Spinal cord (tissue), 10 donors: Measurements from ENCODE around the gene TSC22D2. TPM values are rescaled to one million over a fixed set of nuclear protein-coding genes. Genes with fewer than 3 reads are reported as not detected.

Experiments used
- DNase-seq, 6 donors: peaks; one replicate each; pipeline versions ENCODE4 v3.0.0 to v3.0.0-alpha.2; 2013 to 2015; ENCODE audit warnings: low spot score in 6 of 6, low read depth in 4 of 6
- H3K27ac ChIP-seq: one replicate; pipeline ENCODE4 v1.5.1; 2013; ENCODE audit warnings: low read depth, low read length, control low read depth
- H3K27me3 ChIP-seq: one replicate; pipeline ENCODE4 v1.6.1; 2013; ENCODE audit warnings: low read length; ENCODE audit not compliant: control insufficient read depth, insufficient read depth
- H3K36me3 ChIP-seq: one replicate; pipeline ENCODE4 v1.6.1; 2013; ENCODE audit warnings: low read length; ENCODE audit not compliant: control insufficient read depth, insufficient read depth
- H3K4me1 ChIP-seq: one replicate; pipeline ENCODE4 v1.6.1; 2013; ENCODE audit warnings: low read length; ENCODE audit not compliant: control insufficient read depth, insufficient read depth
- H3K4me3 ChIP-seq: one replicate; pipeline ENCODE4 v1.5.1; 2013; ENCODE audit warnings: low read depth, low read length, control low read depth
- H3K9me3 ChIP-seq: one replicate; pipeline ENCODE4 v1.6.1; 2013; ENCODE audit warnings: low read length; ENCODE audit not compliant: control insufficient read depth, insufficient read depth
- WGBS: methylation state at CpG from one replicate; pipeline ENCODE4 v1.1.5; 2013; ENCODE audit warnings: missing lambda C conversion rate; ENCODE audit not compliant: insufficient coverage; 5-methylcytosine and 5-hydroxymethylcytosine counted together
- polyA plus RNA-seq, 2 donors: library from polyadenylated mRNA; unstranded; fragments of 120-200 nt; gene quantifications; one replicate each; pipeline ENCODE4 v1.2.1, GENCODE V29; 2013; ENCODE audit not compliant: insufficient read length in 2 of 2
- total RNA-seq, 2 donors: library from RNA; depleted of rRNA in 1 of 2; stranded (reverse); fragments of 120-200 nt in 1 of 2; fragments of >200 nt in 1 of 2; gene quantifications; one replicate each; pipeline versions ENCODE4 v1.2.3 to v1.2.4, GENCODE V29; 2013 to 2014
- donor health status: healthy.

Gene TSC22D2
- total and polyA plus RNA-seq, 4 donors = 16.8 to 35.5 (median 34.5) TPM

GRCh38 chr3:150509780-150510179 lies 101.7 kb downstream of the TSC22D2 start:
- H3K9me3 ChIP-seq = no peaks in the 10 kb centered on the region
- H3K4me3 ChIP-seq = no peak overlapping the region
- H3K36me3 ChIP-seq = no peaks in the 10 kb centered on the region
- WGBS = 100% methylated on average over 2 of the region's 2 CpGs
- H3K4me1 ChIP-seq = no peaks in the 10 kb centered on the region
- no peak for DNase-seq
- H3K27ac ChIP-seq = no peak overlapping the region
- H3K27me3 ChIP-seq = no peaks in the 10 kb centered on the region

- Histone ChIP-seq H3K27ac (no peak overlapping the region), H3K9me3 (no peaks in the 10 kb centered on the region), H3K36me3 (no peaks in the 10 kb centered on the region), H3K4me1 (no peaks in the 10 kb centered on the region), H3K4me3 (no peak overlapping the region), H3K27me3 (no peaks in the 10 kb centered on the region)
- WGBS = no CpG with 5 or more reads among the region's 4 CpGs
- DNase-seq = no peak
Observed at GRCh38 chr3:150511122-150511821, 103.2 kb downstream of the TSC22D2 start.

GRCh38 chr3:150515210-150515609 lies 107.1 kb downstream of the TSC22D2 start:
- Histone ChIP-seq H3K4me3 (no peak overlapping the region), H3K27me3 (no peaks in the 10 kb centered on the region), H3K9me3 (no peaks in the 10 kb centered on the region), H3K36me3 (no peaks in the 10 kb centered on the region), H3K27ac (no peak overlapping the region), H3K4me1 (no peaks in the 10 kb centered on the region)
- WGBS = 73% methylated on average over 2 of the region's 4 CpGs
- DNase-seq = no peak

Other genes starting within 250 kb of the TSC22D2 start
- gene SERP1, start 138.2 kb downstream of the TSC22D2 start, total RNA-seq = 10 to 100 TPM; 77.3 to 98.0 TPM
- 100 to 1,000 TPM; 108 to 115 TPM for gene SERP1, start 138.2 kb downstream of the TSC22D2 start, polyA plus RNA-seq
- gene EIF2A, start 138.5 kb downstream of the TSC22D2 start, total RNA-seq = 100 to 1,000 TPM in 1 of 2 donors, 10 to 100 TPM in 1; 85.0 to 137 TPM
- 100 to 1,000 TPM in 1 of 2 donors, 10 to 100 TPM in 1; 93.2 to 101 TPM for gene EIF2A, start 138.5 kb downstream of the TSC22D2 start, polyA plus RNA-seq
- 100 to 1,000 TPM; 211 to 243 TPM for gene SELENOT, start 195.0 kb downstream of the TSC22D2 start, total RNA-seq
- gene SELENOT, start 195.0 kb downstream of the TSC22D2 start, polyA plus RNA-seq = 100 to 1,000 TPM; 159 to 168 TPM